K562 (cell line): ENCODE measurements around the gene DNAJB12. TPM values are rescaled to one million over a fixed set of nuclear protein-coding genes. Genes with fewer than 3 reads are reported as not detected.

Experiments used
- C11orf30 ChIP-seq: fragments of 450-650 bp; IDR thresholded peaks from 2 replicates; pipeline ENCODE4 v1.6.1; 2016; ENCODE audit warnings: low read depth, mild to moderate bottlenecking
- CREB5 ChIP-seq: fragments of 250-450 bp; sonication (Bioruptor Pico); IDR thresholded peaks from 2 replicates; pipeline ENCODE4 v1.5.0; 2020; ENCODE audit warnings: mild to moderate bottlenecking
- GABPB2 ChIP-seq: fragments of 250-450 bp; sonication (Bioruptor Pico); conservative IDR thresholded peaks from 2 replicates; pipeline ENCODE4 v1.5.1; 2021; ENCODE audit warnings: mild to moderate bottlenecking
- HNRNPH1 ChIP-seq: fragments of 200-400 bp; formaldehyde crosslinking; optimal IDR thresholded peaks from 2 replicates; pipeline ENCODE3; 2017; ENCODE audit warnings: low read depth, mild to moderate bottlenecking, low read length, moderate library complexity
- LARP7 ChIP-seq: fragments of 450-650 bp; IDR thresholded peaks from 2 replicates; pipeline ENCODE4 v1.6.1; 2016
- MAFF ChIP-seq: IDR thresholded peaks from 2 replicates; pipeline ENCODE4 v1.6.1; 2012; ENCODE audit warnings: low read length, improper control_type of control experiment
- ZMIZ1 ChIP-seq, 2 experiments: fragments of 150-350 bp in 1 of 2; IDR thresholded peaks; 2 replicates each; pipeline ENCODE4 v1.6.1; 2012 to 2016; ENCODE audit warnings: low read depth in 2 of 2, low read length in 2 of 2, mild to moderate bottlenecking in 1 of 2, moderate library complexity in 1 of 2
- ZNF134 ChIP-seq: fragments of 250-450 bp; sonication (Bioruptor Pico); conservative IDR thresholded peaks from 2 replicates; pipeline ENCODE4 v1.4.0; 2020
- ZNF316 ChIP-seq: fragments of 450-650 bp; IDR thresholded peaks from 2 replicates; pipeline ENCODE4 v1.6.1; 2016
- polyA plus RNA-seq, 8 experiments: library from polyadenylated mRNA; depleted of rRNA in 4 of 8; stranded (reverse) in 5 of 8; unstranded in 3 of 8; fragments of >200 nt; fragmentation: Nextera tagmentation in 2 of 8; fragmentation: Illumina TruSeq in 1 of 8; extraction: Ambion mirVana in 2 of 8; extraction: Trizol in 1 of 8; gene quantifications; 2 replicates each; pipeline versions ENCODE4 v1.2.1 to v1.2.3, GENCODE V29; 2011 to 2014; ENCODE audit warnings: inconsistent platforms in 1 of 8, missing spikeins in 1 of 8
- total RNA-seq, 7 experiments: library from RNA; depleted of rRNA in 6 of 7; stranded (reverse); fragments of >200 nt in 6 of 7; fragmentation: Illumina TruSeq in 2 of 7; extraction: Trizol in 2 of 7; gene quantifications; 2 replicates each; pipeline versions ENCODE4 v1.2.1 to v1.2.3, GENCODE V29; 2011 to 2021; ENCODE audit warnings: low replicate concordance in 1 of 7
- TF ChIP-seq, protein P1 (sequence below), 2 experiments: fragments of 450-650 bp; conservative IDR thresholded peaks; 2 replicates each; pipeline ENCODE4 v1.6.1; 2017; ENCODE audit warnings: mild to moderate bottlenecking in 2 of 2, moderate library complexity in 2 of 2
- TF ChIP-seq, protein P2 (sequence below): sonication (generic); formaldehyde crosslinking; IDR thresholded peaks from 2 replicates; pipeline ENCODE4 v1.8.1; 2023; ENCODE audit warnings: missing genetic modification reagents, mild to moderate bottlenecking, borderline replicate concordance
- TF ChIP-seq, protein P3 (sequence below): sonication (generic); formaldehyde crosslinking; IDR thresholded peaks from 2 replicates; pipeline ENCODE4 v1.8.0; 2022; ENCODE audit warnings: mild to moderate bottlenecking, missing genetic modification reagents

Gene DNAJB12
- total and polyA plus RNA-seq, 9 of the 15 experiments (the other 6 are each of a cell fraction or from before 2014, with no cell fraction given) = 3.5 to 31.5 (median 20.3) TPM

- TF ChIP-seq, protein P1, sequence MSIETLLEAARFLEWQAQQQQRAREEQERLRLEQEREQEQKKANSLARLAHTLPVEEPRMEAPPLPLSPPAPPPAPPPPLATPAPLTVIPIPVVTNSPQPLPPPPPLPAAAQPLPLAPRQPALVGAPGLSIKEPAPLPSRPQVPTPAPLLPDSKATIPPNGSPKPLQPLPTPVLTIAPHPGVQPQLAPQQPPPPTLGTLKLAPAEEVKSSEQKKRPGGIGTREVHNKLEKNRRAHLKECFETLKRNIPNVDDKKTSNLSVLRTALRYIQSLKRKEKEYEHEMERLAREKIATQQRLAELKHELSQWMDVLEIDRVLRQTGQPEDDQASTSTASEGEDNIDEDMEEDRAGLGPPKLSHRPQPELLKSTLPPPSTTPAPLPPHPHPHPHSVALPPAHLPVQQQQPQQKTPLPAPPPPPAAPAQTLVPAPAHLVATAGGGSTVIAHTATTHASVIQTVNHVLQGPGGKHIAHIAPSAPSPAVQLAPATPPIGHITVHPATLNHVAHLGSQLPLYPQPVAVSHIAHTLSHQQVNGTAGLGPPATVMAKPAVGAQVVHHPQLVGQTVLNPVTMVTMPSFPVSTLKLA (conservative IDR thresholded peaks at IDR 0.05) = peak; percentile 11 to 15; a peak in 1 of 4 replicates
- TF ChIP-seq LARP7 = no peak
- TF ChIP-seq, protein P2, sequence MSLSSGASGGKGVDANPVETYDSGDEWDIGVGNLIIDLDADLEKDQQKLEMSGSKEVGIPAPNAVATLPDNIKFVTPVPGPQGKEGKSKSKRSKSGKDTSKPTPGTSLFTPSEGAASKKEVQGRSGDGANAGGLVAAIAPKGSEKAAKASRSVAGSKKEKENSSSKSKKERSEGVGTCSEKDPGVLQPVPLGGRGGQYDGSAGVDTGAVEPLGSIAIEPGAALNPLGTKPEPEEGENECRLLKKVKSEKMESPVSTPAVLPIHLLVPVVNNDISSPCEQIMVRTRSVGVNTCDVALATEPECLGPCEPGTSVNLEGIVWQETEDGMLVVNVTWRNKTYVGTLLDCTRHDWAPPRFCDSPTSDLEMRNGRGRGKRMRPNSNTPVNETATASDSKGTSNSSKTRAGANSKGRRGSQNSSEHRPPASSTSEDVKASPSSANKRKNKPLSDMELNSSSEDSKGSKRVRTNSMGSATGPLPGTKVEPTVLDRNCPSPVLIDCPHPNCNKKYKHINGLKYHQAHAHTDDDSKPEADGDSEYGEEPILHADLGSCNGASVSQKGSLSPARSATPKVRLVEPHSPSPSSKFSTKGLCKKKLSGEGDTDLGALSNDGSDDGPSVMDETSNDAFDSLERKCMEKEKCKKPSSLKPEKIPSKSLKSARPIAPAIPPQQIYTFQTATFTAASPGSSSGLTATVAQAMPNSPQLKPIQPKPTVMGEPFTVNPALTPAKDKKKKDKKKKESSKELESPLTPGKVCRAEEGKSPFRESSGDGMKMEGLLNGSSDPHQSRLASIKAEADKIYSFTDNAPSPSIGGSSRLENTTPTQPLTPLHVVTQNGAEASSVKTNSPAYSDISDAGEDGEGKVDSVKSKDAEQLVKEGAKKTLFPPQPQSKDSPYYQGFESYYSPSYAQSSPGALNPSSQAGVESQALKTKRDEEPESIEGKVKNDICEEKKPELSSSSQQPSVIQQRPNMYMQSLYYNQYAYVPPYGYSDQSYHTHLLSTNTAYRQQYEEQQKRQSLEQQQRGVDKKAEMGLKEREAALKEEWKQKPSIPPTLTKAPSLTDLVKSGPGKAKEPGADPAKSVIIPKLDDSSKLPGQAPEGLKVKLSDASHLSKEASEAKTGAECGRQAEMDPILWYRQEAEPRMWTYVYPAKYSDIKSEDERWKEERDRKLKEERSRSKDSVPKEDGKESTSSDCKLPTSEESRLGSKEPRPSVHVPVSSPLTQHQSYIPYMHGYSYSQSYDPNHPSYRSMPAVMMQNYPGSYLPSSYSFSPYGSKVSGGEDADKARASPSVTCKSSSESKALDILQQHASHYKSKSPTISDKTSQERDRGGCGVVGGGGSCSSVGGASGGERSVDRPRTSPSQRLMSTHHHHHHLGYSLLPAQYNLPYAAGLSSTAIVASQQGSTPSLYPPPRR (CRISPR knock-in tag) = no peak
- no peak for TF ChIP-seq ZNF134
- TF ChIP-seq MAFF = no peak
- no peak for TF ChIP-seq CREB5 (CRISPR knock-in tag)
- no peak for TF ChIP-seq HNRNPH1
- no peak for TF ChIP-seq GABPB2 (CRISPR knock-in tag)
- TF ChIP-seq ZMIZ1 (IDR thresholded peaks at IDR 0.05; ENCODE audit: low read depth in 2 of 2, low read length in 2 of 2) = no peak
- TF ChIP-seq C11orf30 = no peak
- no peak for TF ChIP-seq ZNF316
- TF ChIP-seq, protein P3, sequence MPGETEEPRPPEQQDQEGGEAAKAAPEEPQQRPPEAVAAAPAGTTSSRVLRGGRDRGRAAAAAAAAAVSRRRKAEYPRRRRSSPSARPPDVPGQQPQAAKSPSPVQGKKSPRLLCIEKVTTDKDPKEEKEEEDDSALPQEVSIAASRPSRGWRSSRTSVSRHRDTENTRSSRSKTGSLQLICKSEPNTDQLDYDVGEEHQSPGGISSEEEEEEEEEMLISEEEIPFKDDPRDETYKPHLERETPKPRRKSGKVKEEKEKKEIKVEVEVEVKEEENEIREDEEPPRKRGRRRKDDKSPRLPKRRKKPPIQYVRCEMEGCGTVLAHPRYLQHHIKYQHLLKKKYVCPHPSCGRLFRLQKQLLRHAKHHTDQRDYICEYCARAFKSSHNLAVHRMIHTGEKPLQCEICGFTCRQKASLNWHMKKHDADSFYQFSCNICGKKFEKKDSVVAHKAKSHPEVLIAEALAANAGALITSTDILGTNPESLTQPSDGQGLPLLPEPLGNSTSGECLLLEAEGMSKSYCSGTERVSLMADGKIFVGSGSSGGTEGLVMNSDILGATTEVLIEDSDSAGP = no peak
Observed at GRCh38 chr10:72353028-72353964, 1.4 kb downstream of the DNAJB12 start (continued).
